NCI-H1930 (cell line): Measurements from ENCODE around the gene HABP4.

Source experiments
- DNase-seq, 2 experiments: peaks; one replicate each; lab custom pipeline; 2025; lab: John Stamatoyannopoulos, UW

HABP4 gene

GRCh38 chr9:96449845-96450612, at the start of gene HABP4:
TSS of gene HABP4 (plus strand) at chr9:96450169. CDS start at chr9:96450280, 111 bp downstream.
- peak; percentile 85 to 96 for DNase-seq

- DNase-seq: no peak
Measured at GRCh38 chr9:96408409-96409280, 41.3 kb upstream of the HABP4 start.

- DNase-seq: no peak
Measured at GRCh38 chr9:96411129-96411838, 38.7 kb upstream of the HABP4 start.

- no peak for DNase-seq
Measured at GRCh38 chr9:96412174-96412913, 37.6 kb upstream of the HABP4 start.

- DNase-seq: peak; percentile 37 to 45
Measured at GRCh38 chr9:96413302-96414221, 36.4 kb upstream of the HABP4 start.

GRCh38 chr9:96417051-96417586, 32.9 kb upstream of the HABP4 start:
- DNase-seq: peak; percentile 75 to 84

- DNase-seq: no peak
Measured at GRCh38 chr9:96417661-96418082, 32.3 kb upstream of the HABP4 start.

- peak; percentile 95 to 96 for DNase-seq
Measured at GRCh38 chr9:96418083-96418919, 31.7 kb upstream of the HABP4 start, which contains the start of gene ZNF367. TSS of gene ZNF367 (minus strand) at chr9:96418370. CDS start at chr9:96418032, 338 bp downstream.

GRCh38 chr9:96418920-96419690, 30.9 kb upstream of the HABP4 start:
- DNase-seq: peak; percentile 65 to 71

- DNase-seq: no peak
Measured at GRCh38 chr9:96419691-96419969, 30.3 kb upstream of the HABP4 start.

- peak in 1 of 2 experiments; percentile 30 for DNase-seq
Measured at GRCh38 chr9:96420468-96421219, 29.3 kb upstream of the HABP4 start.

GRCh38 chr9:96423322-96423984, 26.5 kb upstream of the HABP4 start:
- DNase-seq: no peak

- no peak for DNase-seq
Measured at GRCh38 chr9:96423985-96424336, 26.0 kb upstream of the HABP4 start.

GRCh38 chr9:96425500-96426169, 24.3 kb upstream of the HABP4 start:
- no peak for DNase-seq

GRCh38 chr9:96429732-96430131, 20.2 kb upstream of the HABP4 start:
- no peak for DNase-seq

- no peak for DNase-seq
Measured at GRCh38 chr9:96430377-96430776, 19.6 kb upstream of the HABP4 start.

GRCh38 chr9:96435345-96435744, 14.6 kb upstream of the HABP4 start:
- DNase-seq: no peak
